CD1c-positive myeloid dendritic cell (primary cell): Measurements from ENCODE around the gene FAM193B.
"Not testable (repeated sequence)": the region's sequence is repeated elsewhere in the genome, so short reads cannot be mapped to it uniquely, and the experiment has no call there.

Source experiments
- DNase-seq: peaks from one replicate; pipeline ENCODE4 v3.0.0-alpha.2; 2016; ENCODE audit errors: extremely low spot score

The FAM193B gene

GRCh38 chr5:177486256-177486655, 68.1 kb downstream of the FAM193B start:
- no peak for DNase-seq

GRCh38 chr5:177485753-177486152, 68.6 kb downstream of the FAM193B start:
- DNase-seq: not testable (repeated sequence)

- DNase-seq: no peak
These were observed 69.3 kb downstream of the FAM193B start for GRCh38 chr5:177484902-177485549.

- no peak for DNase-seq
These were observed 70.1 kb downstream of the FAM193B start for GRCh38 chr5:177483994-177484901.

GRCh38 chr5:177483042-177483441, 71.3 kb downstream of the FAM193B start:
- no peak for DNase-seq

GRCh38 chr5:177482359-177482795, 72.0 kb downstream of the FAM193B start:
- DNase-seq: no peak

GRCh38 chr5:177479774-177480173, 74.6 kb downstream of the FAM193B start:
- DNase-seq: peak; percentile 89

GRCh38 chr5:177478711-177479646, 75.4 kb downstream of the FAM193B start:
- DNase-seq: peak; percentile 93

GRCh38 chr5:177477701-177478477, 76.5 kb downstream of the FAM193B start:
- DNase-seq: no peak

GRCh38 chr5:177476531-177477233, 77.7 kb downstream of the FAM193B start:
- DNase-seq: no peak

GRCh38 chr5:177475563-177476427, 78.6 kb downstream of the FAM193B start:
- peak; percentile 28 for DNase-seq

- DNase-seq: peak; percentile 57
These were observed 79.4 kb downstream of the FAM193B start for GRCh38 chr5:177474846-177475562.

- DNase-seq: no peak
These were observed 80.3 kb downstream of the FAM193B start for GRCh38 chr5:177474002-177474476.

GRCh38 chr5:177473443-177474001, 80.8 kb downstream of the FAM193B start, which contains the start of gene DBN1:
Gene DBN1, minus strand, starts transcription at chr5:177473634. Its CDS starts 113 bp downstream, at chr5:177473521.
- DNase-seq: no peak

- no peak for DNase-seq
These were observed 81.6 kb downstream of the FAM193B start for GRCh38 chr5:177472460-177473442.

GRCh38 chr5:177471610-177472356, 82.6 kb downstream of the FAM193B start:
- no peak for DNase-seq
